Memory B cell (primary cell): ENCODE data around the gene SIK3.

Experiments
- ATAC-seq: fragments of 150-1000 bp; cut with Tn5 transposase; 2 replicates; pipeline ENCODE4 v1.10.0; 2021; ENCODE audit warnings: low read depth, mild to moderate bottlenecking, moderate library complexity
- DNase-seq, 2 donors: peaks; one replicate each; pipeline ENCODE4 v3.0.0; 2022; ENCODE audit warnings: low spot score in 2 of 2
- H3K27ac Mint-ChIP-seq: one replicate; pipeline ENCODE4 v1.8.0; 2022; ENCODE audit warnings: mild to moderate bottlenecking, moderate library complexity, mixed read lengths
- H3K27me3 Mint-ChIP-seq: one replicate; pipeline ENCODE4 v1.8.0; 2022; ENCODE audit warnings: mixed read lengths
- H3K36me3 Mint-ChIP-seq: one replicate; pipeline ENCODE4 v1.8.0; 2022; ENCODE audit warnings: mild to moderate bottlenecking, mixed read lengths
- H3K4me1 Mint-ChIP-seq: one replicate; pipeline ENCODE4 v1.8.0; 2022; ENCODE audit warnings: mixed read lengths
- H3K4me3 Mint-ChIP-seq: one replicate; pipeline ENCODE4 v1.8.0; 2022; ENCODE audit warnings: mild to moderate bottlenecking, moderate library complexity, mixed read lengths
- H3K9me3 Mint-ChIP-seq: one replicate; pipeline ENCODE4 v1.8.0; 2022; ENCODE audit warnings: mixed read lengths

The SIK3 gene

DNA sequence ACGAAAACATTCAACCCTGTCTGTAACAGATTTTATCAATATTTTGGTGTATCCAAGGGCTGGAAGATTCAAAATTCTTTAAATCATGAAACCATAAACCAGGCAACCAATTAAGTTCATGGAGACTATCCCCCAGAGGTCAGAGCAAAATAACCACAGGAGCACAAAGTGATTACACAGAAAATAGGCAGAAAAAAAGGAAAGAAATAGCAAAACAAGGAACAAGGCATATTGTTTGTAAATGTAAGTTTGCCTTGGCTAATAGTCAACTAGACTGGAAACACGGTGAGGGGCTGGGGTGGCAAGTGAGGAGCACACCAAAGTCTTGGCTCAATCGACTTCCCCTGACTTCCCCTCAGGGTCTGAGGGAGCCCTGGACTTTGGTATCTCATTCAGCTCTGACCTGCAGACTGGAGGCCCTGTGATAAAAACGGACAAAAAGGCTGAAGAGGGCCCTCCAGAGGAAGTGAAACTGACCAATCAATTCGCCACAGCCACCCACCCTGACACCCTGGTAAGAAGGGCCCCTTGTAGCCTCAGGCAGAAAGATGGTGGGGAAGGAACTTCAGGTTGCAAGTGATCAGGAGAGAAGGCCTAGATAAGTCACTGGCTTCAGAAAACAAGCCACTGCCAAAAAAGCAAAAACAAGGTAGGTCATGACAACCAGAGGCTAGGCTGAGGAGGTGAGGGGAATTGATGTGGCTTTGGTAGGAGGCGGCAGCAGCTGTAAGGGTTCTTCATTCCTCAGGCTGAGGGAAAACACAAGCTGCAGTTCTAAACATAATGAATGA lies 1.8 kb downstream of the SIK3 start:
- peak overlapping the region; percentile 100 for H3K27ac Mint-ChIP-seq
- H3K4me3 Mint-ChIP-seq: peak overlapping the region; percentile 92
- ATAC-seq: peak; percentile 16
- peaks cover 9% of the 10 kb centered on the region for H3K36me3 Mint-ChIP-seq
- H3K27me3 Mint-ChIP-seq: no peaks in the 10 kb centered on the region
- DNase-seq: peak; percentile 10 to 35
- H3K9me3 Mint-ChIP-seq: peaks cover 4% of the 10 kb centered on the region
- peaks cover 60% of the 10 kb centered on the region for H3K4me1 Mint-ChIP-seq

DNA sequence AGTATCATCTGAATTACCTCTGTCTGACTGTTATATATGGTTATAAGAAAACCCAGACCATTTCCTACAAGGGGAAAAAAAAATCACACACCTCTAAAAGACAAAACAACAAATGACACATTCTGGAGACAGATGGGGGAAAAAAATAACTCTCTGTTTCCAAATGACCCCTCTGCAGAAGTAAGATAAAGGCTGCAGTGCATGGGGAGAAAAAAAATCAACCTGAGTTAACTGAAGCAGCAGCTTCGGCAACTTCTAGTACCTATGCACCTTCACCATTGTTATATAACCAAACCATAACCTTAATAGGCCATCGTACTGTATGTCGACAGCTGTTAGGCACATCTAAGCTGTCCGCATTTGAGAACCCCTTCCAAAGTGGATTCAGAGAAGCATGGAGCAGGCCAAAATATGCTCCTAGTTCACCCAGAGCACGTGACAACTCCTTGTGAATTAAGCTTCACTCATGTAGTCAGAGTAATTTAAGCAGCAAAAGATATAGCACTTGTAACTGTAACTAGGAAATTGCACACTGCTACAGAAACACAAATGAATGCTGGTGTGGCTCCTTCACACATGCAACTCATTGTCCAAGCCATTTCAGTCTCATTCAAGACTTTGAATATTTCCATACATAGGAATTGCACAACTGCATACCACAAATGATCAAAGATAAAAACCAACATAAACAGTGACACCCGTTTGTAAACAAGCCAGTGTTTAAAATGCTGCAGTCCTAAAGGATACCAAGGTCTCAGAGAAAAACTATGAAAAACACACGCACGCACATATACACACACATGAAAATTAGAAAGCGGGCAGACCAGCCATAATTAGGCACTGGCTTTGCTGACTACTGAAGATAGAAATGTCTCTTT lies 2.7 kb downstream of the SIK3 start:
- H3K36me3 Mint-ChIP-seq: peaks cover 9% of the 10 kb centered on the region
- H3K27me3 Mint-ChIP-seq: no peaks in the 10 kb centered on the region
- peaks cover 4% of the 10 kb centered on the region for H3K9me3 Mint-ChIP-seq
- peaks cover 63% of the 10 kb centered on the region for H3K4me1 Mint-ChIP-seq
- peak overlapping the region; percentile 100 for H3K27ac Mint-ChIP-seq
- H3K4me3 Mint-ChIP-seq: peak overlapping the region; percentile 92
- no peak for ATAC-seq
- DNase-seq: no peak

GRCh38 chr11:117094776-117095175 lies 3.5 kb downstream of the SIK3 start:
- H3K36me3 Mint-ChIP-seq: peaks cover 9% of the 10 kb centered on the region
- H3K9me3 Mint-ChIP-seq: peaks cover 4% of the 10 kb centered on the region
- peak overlapping the region; percentile 42 for H3K27ac Mint-ChIP-seq
- ATAC-seq (no peak), DNase-seq (no peak)
- H3K27me3 Mint-ChIP-seq: no peaks in the 10 kb centered on the region
- H3K4me1 Mint-ChIP-seq: peaks cover 67% of the 10 kb centered on the region
- H3K4me3 Mint-ChIP-seq: peak overlapping the region; percentile 92

GRCh38 chr11:117092951-117093590 lies 5.2 kb downstream of the SIK3 start:
- Mint-ChIP-seq H3K36me3 (peaks cover 9% of the 10 kb centered on the region), H3K4me1 (peaks cover 59% of the 10 kb centered on the region), H3K9me3 (peaks cover 4% of the 10 kb centered on the region), H3K27me3 (no peaks in the 10 kb centered on the region), H3K4me3 (peak overlapping the region; percentile 59), H3K27ac (no peak overlapping the region)
- no peak for DNase-seq
- peak; percentile 23 for ATAC-seq

GRCh38 chr11:117091753-117092477 lies 6.3 kb downstream of the SIK3 start:
- ATAC-seq (no peak), DNase-seq (no peak)
- Mint-ChIP-seq H3K27me3 (no peaks in the 10 kb centered on the region), H3K4me1 (peaks cover 58% of the 10 kb centered on the region), H3K4me3 (no peak overlapping the region), H3K36me3 (peaks cover 9% of the 10 kb centered on the region), H3K27ac (peak overlapping the region; percentile 67), H3K9me3 (peaks cover 4% of the 10 kb centered on the region)

DNA sequence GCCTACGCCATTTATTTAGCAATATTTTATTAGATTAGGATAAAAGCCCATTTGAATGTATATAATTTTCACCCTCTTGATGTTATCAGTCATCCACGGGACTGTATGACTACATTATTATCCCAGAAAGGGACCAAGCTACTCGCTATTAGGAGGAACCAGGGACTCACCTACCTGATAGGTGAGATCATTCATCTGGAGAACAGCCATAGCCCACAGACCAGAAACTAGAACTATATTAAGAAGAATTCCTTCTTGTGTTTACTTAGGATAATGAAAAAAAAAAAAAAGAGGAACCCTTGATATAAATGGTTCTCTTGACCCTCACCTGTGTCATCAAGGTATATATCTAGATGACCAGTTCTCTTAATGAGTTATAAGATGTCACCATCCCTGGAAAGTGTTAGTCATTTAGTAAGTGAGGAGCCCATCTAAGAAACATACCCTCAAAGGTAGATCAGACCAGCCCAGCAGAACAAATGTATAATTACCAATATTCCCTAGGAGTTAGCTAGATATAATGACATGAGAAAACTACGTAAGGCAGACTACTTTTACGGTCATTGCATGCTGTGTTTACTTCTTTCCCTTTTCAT lies 8.0 kb downstream of the SIK3 start:
- peak overlapping the region; percentile 1 for H3K27ac Mint-ChIP-seq

DNA sequence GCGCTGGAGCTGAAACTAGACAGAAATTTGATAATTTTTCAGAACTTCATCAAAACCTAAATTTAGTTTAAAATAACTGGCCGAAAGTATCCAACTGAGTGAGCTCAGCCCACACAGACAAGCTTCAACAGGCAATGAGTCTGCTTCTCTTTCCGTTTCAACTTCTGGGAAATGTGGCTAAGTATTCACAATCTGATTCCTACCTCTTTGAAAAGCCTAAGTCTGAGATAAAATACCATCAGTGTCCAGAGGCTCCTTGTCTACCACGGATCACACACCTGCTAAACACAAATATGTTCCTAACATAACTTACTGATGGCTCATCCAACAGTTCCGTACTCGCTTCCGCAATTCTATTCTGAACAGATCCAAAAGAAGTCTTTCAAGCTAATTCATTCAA lies 8.5 kb downstream of the SIK3 start:
- no peak for DNase-seq
- peak overlapping the region; percentile 1 for H3K27ac Mint-ChIP-seq
- H3K9me3 Mint-ChIP-seq: peaks cover 4% of the 10 kb centered on the region
- H3K4me3 Mint-ChIP-seq: no peak overlapping the region
- H3K36me3 Mint-ChIP-seq: peaks cover 11% of the 10 kb centered on the region
- peaks cover 44% of the 10 kb centered on the region for H3K4me1 Mint-ChIP-seq
- H3K27me3 Mint-ChIP-seq: no peaks in the 10 kb centered on the region
- no peak for ATAC-seq

More for the DNA sequence above, 8.0 kb downstream of the SIK3 start:
- peaks cover 4% of the 10 kb centered on the region for H3K9me3 Mint-ChIP-seq
- no peaks in the 10 kb centered on the region for H3K27me3 Mint-ChIP-seq
- DNase-seq (no peak), ATAC-seq (no peak)
- peaks cover 46% of the 10 kb centered on the region for H3K4me1 Mint-ChIP-seq
- no peak overlapping the region for H3K4me3 Mint-ChIP-seq
- peaks cover 9% of the 10 kb centered on the region for H3K36me3 Mint-ChIP-seq

DNA sequence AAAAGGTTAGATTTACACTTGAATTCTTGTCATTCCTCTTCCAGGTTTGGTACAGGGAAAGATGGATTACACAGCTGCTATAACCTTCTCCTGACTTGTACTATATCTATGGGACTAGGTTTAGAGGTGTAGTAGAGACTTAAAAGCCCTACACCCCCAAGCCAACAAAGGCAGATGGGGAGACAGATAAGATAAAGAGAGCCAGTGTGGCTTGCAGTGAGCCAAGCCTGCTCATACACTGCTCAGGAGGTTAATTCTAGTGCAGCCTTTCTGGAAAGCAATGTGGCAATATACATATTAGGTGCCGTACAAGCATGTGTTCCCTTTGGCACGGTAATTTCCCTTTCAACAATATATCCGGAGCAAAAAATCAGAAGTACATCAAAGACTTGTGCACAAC lies 10.8 kb downstream of the SIK3 start:
- H3K27me3 Mint-ChIP-seq: no peaks in the 10 kb centered on the region
- DNase-seq (no peak), ATAC-seq (no peak)
- H3K4me1 Mint-ChIP-seq: peaks cover 45% of the 10 kb centered on the region
- H3K36me3 Mint-ChIP-seq: peaks cover 8% of the 10 kb centered on the region
- peaks cover 4% of the 10 kb centered on the region for H3K9me3 Mint-ChIP-seq
- no peak overlapping the region for H3K4me3 Mint-ChIP-seq
- H3K27ac Mint-ChIP-seq: peak overlapping the region; percentile 65

DNA sequence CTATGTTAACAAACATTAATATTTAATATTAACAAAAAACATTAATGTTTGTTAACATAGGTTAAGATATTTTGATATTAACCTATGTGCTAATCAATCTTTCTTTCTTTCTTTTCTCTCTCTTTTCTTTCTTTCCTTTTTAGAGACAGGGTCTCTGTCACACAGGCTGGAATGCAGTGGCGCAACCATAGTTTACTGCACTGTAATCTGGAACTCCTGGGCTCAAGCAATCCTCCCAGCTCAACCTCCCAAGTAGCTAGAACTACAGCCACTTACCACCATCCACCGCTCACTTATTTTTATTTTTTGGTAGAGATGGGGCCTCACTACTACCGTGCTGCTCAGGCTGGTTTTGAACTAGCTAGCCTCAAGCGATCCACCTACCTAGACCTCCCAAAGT lies 13.2 kb downstream of the SIK3 start:
- no peak overlapping the region for H3K4me3 Mint-ChIP-seq
- H3K36me3 Mint-ChIP-seq: peaks cover 5% of the 10 kb centered on the region
- ATAC-seq: no peak

GRCh38 chr11:117083011-117083935 lies 15.0 kb downstream of the SIK3 start:
- DNase-seq (no peak), ATAC-seq (no peak)
- peaks cover 8% of the 10 kb centered on the region for H3K36me3 Mint-ChIP-seq
- peaks cover 34% of the 10 kb centered on the region for H3K4me1 Mint-ChIP-seq
- no peaks in the 10 kb centered on the region for H3K9me3 Mint-ChIP-seq
- no peaks in the 10 kb centered on the region for H3K27me3 Mint-ChIP-seq
- no peak overlapping the region for H3K4me3 Mint-ChIP-seq
- H3K27ac Mint-ChIP-seq: peak overlapping the region; percentile 51

More for the DNA sequence above, 13.2 kb downstream of the SIK3 start:
- DNase-seq: no peak
- Mint-ChIP-seq H3K27ac (no peak overlapping the region), H3K27me3 (no peaks in the 10 kb centered on the region), H3K4me1 (peaks cover 35% of the 10 kb centered on the region), H3K9me3 (no peaks in the 10 kb centered on the region)

- DNase-seq (no peak), ATAC-seq (peak; percentile 36)
- Mint-ChIP-seq H3K4me3 (no peak overlapping the region), H3K27me3 (no peaks in the 10 kb centered on the region), H3K4me1 (peaks cover 41% of the 10 kb centered on the region), H3K9me3 (no peaks in the 10 kb centered on the region), H3K27ac (peak overlapping the region; percentile 4), H3K36me3 (peaks cover 8% of the 10 kb centered on the region)
These were observed 16.3 kb downstream of the SIK3 start for GRCh38 chr11:117081908-117082307.

- H3K27ac Mint-ChIP-seq: no peak overlapping the region
- H3K36me3 Mint-ChIP-seq: peaks cover 8% of the 10 kb centered on the region
- H3K4me1 Mint-ChIP-seq: peaks cover 39% of the 10 kb centered on the region
- no peaks in the 10 kb centered on the region for H3K27me3 Mint-ChIP-seq
- H3K4me3 Mint-ChIP-seq: no peak overlapping the region
- DNase-seq: no peak
- no peak for ATAC-seq
- H3K9me3 Mint-ChIP-seq: no peaks in the 10 kb centered on the region
These were observed 17.9 kb downstream of the SIK3 start for GRCh38 chr11:117080370-117080769.
